Coronary artery (tissue), 2 donors: ENCODE results near the gene VTI1A.

ENCODE experiments used
- DNase-seq: peaks from one replicate; pipeline ENCODE4 v3.0.0-alpha.2; 2017; ENCODE audit warnings: low spot score
- H3K27ac ChIP-seq, 2 donors: fragments of 200-600 bp; sonication (generic); one replicate each; pipeline ENCODE4 v1.5.1; 2016 to 2019
- H3K4me3 ChIP-seq: fragments of 200-600 bp; sonication (generic); 2 replicates; pipeline ENCODE4 v1.5.1; 2016; ENCODE audit warnings: mild to moderate bottlenecking, moderate library complexity
- TF ChIP-seq, protein P1 (sequence below): fragments of 200-600 bp; sonication (generic); IDR thresholded peaks from one replicate; pipeline ENCODE4 v1.5.1; 2019; ENCODE audit warnings: antibody characterized with exemption

Gene VTI1A

DNA sequence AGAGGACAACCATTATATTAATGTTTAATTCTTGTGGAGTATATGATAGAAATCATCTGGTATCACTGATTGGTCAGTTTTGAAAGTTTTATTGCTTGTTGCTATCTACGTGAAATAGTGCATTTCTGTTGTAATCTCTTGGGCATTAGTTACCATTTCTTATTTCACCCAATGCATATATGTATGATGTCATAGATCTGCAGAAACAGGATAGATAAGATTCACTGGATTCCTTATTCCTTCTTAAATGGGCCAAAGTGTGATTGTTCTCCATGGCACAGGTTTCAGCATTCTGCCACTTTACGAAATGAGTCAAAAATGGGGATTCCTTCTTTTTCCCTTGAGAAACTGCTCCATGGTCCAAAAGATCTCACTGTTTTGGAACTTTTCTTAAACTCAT lies 56.6 kb downstream of the VTI1A start:
- H3K27ac ChIP-seq: no peak overlapping the region
- TF ChIP-seq, protein P1, sequence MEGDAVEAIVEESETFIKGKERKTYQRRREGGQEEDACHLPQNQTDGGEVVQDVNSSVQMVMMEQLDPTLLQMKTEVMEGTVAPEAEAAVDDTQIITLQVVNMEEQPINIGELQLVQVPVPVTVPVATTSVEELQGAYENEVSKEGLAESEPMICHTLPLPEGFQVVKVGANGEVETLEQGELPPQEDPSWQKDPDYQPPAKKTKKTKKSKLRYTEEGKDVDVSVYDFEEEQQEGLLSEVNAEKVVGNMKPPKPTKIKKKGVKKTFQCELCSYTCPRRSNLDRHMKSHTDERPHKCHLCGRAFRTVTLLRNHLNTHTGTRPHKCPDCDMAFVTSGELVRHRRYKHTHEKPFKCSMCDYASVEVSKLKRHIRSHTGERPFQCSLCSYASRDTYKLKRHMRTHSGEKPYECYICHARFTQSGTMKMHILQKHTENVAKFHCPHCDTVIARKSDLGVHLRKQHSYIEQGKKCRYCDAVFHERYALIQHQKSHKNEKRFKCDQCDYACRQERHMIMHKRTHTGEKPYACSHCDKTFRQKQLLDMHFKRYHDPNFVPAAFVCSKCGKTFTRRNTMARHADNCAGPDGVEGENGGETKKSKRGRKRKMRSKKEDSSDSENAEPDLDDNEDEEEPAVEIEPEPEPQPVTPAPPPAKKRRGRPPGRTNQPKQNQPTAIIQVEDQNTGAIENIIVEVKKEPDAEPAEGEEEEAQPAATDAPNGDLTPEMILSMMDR: no peak
- no peak for DNase-seq
- no peak overlapping the region for H3K4me3 ChIP-seq

DNA sequence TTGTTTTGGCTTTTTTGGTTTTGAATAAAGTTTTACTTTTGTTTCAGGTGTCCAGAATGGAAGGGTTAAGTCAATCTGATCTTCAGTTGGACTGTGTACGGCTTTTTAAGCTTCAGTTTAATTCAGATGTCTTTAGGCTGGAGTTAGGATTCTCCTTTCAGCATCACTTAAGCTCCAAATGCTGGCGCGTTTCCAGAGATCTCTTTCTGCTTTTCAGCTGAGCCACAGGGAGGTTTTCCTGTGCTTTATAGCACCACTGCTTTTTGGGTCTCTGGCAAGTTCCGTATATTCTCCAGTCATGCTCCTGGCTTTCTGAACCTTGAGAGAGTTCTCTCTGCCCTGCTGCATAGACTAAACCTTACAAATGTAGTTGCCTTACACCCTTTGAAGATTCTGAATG lies 60.0 kb downstream of the VTI1A start:
- no peak overlapping the region for H3K4me3 ChIP-seq
- no peak overlapping the region for H3K27ac ChIP-seq
- no peak for DNase-seq
- TF ChIP-seq, protein P1: no peak

DNA sequence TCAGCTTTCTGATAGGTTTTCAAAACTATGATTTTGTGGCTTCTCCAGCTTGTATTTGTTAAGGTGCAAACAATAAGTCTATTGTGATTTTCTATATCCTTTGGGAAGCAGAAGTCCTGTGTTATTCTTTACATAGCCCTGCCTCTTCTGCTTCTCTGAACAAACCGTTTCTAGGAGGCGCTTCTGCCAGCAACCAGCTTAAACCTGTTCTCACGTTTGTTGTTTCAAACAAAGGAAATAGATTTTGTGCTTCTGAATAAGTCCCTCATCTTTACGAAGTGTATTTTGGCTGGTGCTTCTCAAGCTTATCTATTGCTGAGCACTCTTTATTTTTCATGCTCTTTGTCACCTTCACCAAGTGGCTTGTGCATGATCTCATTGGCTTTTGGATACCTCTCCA lies 61.0 kb downstream of the VTI1A start:
- TF ChIP-seq, protein P1: no peak
- no peak overlapping the region for H3K4me3 ChIP-seq
- no peak for DNase-seq
- H3K27ac ChIP-seq: no peak overlapping the region

DNA sequence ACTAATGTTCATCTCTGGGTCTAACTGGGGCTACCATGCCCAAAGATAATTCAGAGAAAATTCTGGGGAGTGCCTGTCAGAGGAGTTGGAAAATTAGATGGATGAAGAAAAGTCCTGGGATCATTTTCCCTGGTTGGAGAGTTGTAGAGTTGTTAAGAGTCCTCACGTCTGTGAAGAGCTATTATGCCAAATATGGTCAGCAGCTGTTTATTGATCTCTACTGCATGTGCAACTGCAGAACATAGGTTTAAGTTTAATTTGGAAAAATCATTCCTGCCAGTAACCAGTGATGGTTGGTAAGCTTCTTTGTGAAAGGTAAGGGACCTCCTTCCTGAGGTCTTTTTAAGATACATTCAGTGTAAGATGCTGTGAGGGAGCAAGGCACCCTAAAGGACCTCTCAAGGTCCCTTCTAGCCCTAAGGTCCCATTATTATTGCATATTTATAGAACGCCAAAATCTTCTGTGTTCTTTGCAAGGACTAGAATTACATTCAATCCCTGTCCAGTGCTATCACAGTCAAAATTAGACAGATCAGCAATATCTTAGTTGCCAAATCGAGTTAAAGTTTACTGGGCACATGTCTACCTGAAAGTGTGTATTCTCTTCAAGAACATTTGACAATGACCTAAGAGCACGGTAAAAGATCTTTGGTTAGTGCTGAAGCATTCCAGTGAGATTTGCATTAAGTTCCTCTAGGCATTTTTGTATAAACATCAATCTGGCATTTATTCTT lies 62.7 kb downstream of the VTI1A start:
- Histone ChIP-seq H3K4me3 (no peak overlapping the region), H3K27ac (no peak overlapping the region)
- TF ChIP-seq, protein P1: no peak
- DNase-seq: no peak

DNA sequence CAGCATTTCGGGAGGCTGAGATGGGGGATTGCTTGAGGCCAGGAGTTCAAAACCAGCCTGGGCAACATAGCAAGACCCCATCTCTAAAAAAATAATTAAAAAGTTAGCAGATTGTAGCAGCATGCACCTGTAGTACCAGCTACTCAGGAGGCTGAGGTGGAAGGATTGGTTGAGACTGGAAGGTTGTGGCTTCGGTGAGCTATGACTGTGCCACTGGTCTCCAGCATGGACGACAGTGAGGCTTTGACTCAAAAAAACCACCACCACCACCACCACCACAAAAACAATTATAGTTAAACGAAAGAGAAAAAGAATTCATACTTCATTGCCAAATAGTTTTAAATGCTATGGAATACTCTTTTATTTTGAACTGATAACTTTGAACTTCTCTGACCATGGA lies 63.4 kb downstream of the VTI1A start:
- TF ChIP-seq, protein P1: no peak
- no peak overlapping the region for H3K4me3 ChIP-seq
- no peak overlapping the region for H3K27ac ChIP-seq
- DNase-seq: no peak

DNA sequence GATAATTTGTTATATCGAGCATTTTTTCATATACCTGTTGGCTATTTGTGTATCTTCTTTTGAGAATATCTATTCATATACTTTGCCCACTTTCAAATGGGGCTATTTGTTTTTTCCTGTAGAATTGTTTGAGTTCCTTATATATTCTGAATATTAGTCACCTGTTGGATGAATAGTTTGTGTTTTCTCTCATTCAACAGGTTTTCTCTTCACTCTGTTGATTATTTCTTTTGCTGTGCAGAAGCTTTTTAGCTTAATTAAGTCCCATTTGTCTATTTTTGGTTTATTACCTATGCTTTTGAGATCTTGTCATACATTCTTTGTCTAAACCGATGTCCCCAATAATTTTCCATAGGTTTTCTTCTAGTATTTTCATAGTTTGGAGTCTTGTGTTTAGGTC lies 65.3 kb downstream of the VTI1A start:
- H3K4me3 ChIP-seq: no peak overlapping the region
- TF ChIP-seq, protein P1: no peak
- H3K27ac ChIP-seq: no peak overlapping the region
- DNase-seq: no peak

DNA sequence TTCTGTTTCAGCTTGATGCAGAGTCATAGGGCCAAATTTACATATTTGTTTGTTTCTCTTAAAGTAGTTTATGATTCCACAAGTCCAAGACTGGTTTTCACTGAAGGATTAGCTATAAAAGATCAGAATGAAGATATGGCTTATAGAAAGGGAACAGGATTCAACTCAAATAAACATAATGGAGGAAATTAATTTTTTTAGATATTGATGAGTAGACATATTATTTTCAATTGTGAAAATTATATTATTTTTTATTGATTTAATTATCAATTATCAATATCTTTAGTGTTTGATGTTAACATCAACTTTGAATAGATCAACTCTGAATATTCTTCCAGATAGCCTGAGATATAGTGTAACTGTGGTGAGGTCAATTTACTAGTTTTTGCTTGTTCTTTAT lies 68.1 kb downstream of the VTI1A start:
- DNase-seq: no peak

More for the DNA sequence above, 68.1 kb downstream of the VTI1A start:
- TF ChIP-seq, protein P1: no peak
- H3K27ac ChIP-seq: no peak overlapping the region
- H3K4me3 ChIP-seq: no peak overlapping the region
